OCI-LY3 (cell line): ENCODE results near the gene AUTS2.

Experiments used
- CTCF ChIP-seq: fragments of 200-600, 300-600 bp; sonication (generic); IDR thresholded peaks from 2 replicates; pipeline ENCODE4 v1.5.1; 2014; ENCODE audit warnings: antibody characterized with exemption, low read length, low read depth
- EZH2phosphoT487 ChIP-seq: fragments of 200-600 bp; shearing (Covaris generic); IDR thresholded peaks from 2 replicates; pipeline ENCODE4 v1.6.1; 2018; ENCODE audit warnings: antibody characterized with exemption, mixed run types, low read depth

- TF ChIP-seq CTCF (no peak), EZH2phosphoT487 (no peak)
These were observed 321.3 kb downstream of the AUTS2 start for GRCh38 chr7:69919426-69920111.
